GM12878 (cell line): Measurements from ENCODE around the gene TREH. TPM values are rescaled to one million over a fixed set of nuclear protein-coding genes. Genes with fewer than 3 reads are reported as not detected.
"Not testable (repeated sequence)": the region's sequence is repeated elsewhere in the genome, so short reads cannot be mapped to it uniquely, and the experiment has no call there.

Experiments used
- ATAC-seq: fragments of 200-7000 bp; cut with Tn5 transposase; 3 replicates; pipeline ENCODE4 v1.9.1; 2020; ENCODE audit warnings: mild to moderate bottlenecking, moderate library complexity
- BruUV-seq: library from RNA; stranded (reverse); fragments of 400-500 nt; replicated peaks from 2 replicates; lab custom pipeline; 2021; lab: Mats Ljungman, UMichigan
- CTCF ChIA-PET: fragments of 300-600 bp; sonication (Branson Sonifier 250); formaldehyde crosslinking; extraction: SDS; loops from one replicate; lab custom pipeline; 2021; ENCODE audit warnings: inconsistent platforms; lab: Yijun Ruan, JAX
- POLR2A ChIA-PET: fragments of 350-600 bp; formaldehyde crosslinking; extraction: SDS; loops from one replicate; lab custom pipeline; 2021; ENCODE audit warnings: inconsistent platforms; lab: Charles Lee
- RAD21 ChIA-PET: fragments of 300-600 bp; sonication (Branson Sonifier 250); formaldehyde crosslinking; loops from one replicate; lab custom pipeline; 2023; ENCODE audit warnings: antibody characterized with exemption; ENCODE audit not compliant: unreplicated experiment; lab: Charles Lee
- SMC1A ChIA-PET: fragments of 300-600 bp; sonication (Branson Sonifier 250); formaldehyde crosslinking; loops from one replicate; lab custom pipeline; 2023; ENCODE audit not compliant: unreplicated experiment, uncharacterized antibody; lab: Charles Lee
- DNase-seq: peaks from one replicate; pipeline ENCODE4 v3.0.0-alpha.2; 2011; ENCODE audit warnings: low read depth, low spot score
- FAIRE-seq: peaks from 3 replicates; lab custom pipeline; 2011; peaks lifted over from hg19 to GRCh38; lab: Jason Lieb, UNC
- H2AFZ ChIP-seq: 2 replicates; pipeline ENCODE4 v1.6.0; 2011; ENCODE audit warnings: low read depth, low read length, control low read depth; ENCODE audit not compliant: control insufficient read depth
- H3K27ac ChIP-seq: 2 replicates; pipeline ENCODE4 v1.5.1; 2011; ENCODE audit warnings: control low read depth; ENCODE audit not compliant: control insufficient read depth, insufficient read depth
- H3K27me3 ChIP-seq, 2 experiments: replicated peaks in 1 of 2; 2 replicates each; pipeline versions ENCODE4 v1.6.0 to v1.6.1; 2011; ENCODE audit warnings: low read length in 1 of 2; ENCODE audit not compliant: control insufficient read depth in 2 of 2, insufficient read depth in 2 of 2
- H3K36me3 ChIP-seq, 2 experiments: 2 replicates each; pipeline ENCODE4 v1.5.1; 2011; ENCODE audit warnings: low read length in 1 of 2; ENCODE audit not compliant: control insufficient read depth in 2 of 2, insufficient read depth in 2 of 2
- H3K4me1 ChIP-seq: 2 replicates; pipeline ENCODE4 v1.6.1; 2011; ENCODE audit warnings: mild to moderate bottlenecking, low read length, moderate library complexity, mixed read lengths; ENCODE audit not compliant: control insufficient read depth, insufficient read depth
- H3K4me2 ChIP-seq: 2 replicates; pipeline ENCODE4 v1.6.0; 2011; ENCODE audit warnings: control low read depth; ENCODE audit not compliant: control insufficient read depth, insufficient read depth
- H3K4me3 ChIP-seq: fragments of 200-600 bp; sonication (generic); 2 replicates; pipeline ENCODE4 v1.5.1; 2016
- H3K79me2 ChIP-seq: 2 replicates; pipeline ENCODE4 v1.6.0; 2011; ENCODE audit warnings: low read length; ENCODE audit not compliant: control insufficient read depth, insufficient read depth
- H3K9ac ChIP-seq: 2 replicates; pipeline ENCODE4 v1.8.0; 2011; ENCODE audit warnings: low read length, control low read depth, mixed read lengths; ENCODE audit not compliant: control insufficient read depth, insufficient read depth
- H3K9me3 ChIP-seq: replicated peaks from 3 replicates; pipeline ENCODE4 v1.5.1; 2011; ENCODE audit warnings: mild to moderate bottlenecking, low read length; ENCODE audit not compliant: control insufficient read depth, insufficient read depth
- H4K20me1 ChIP-seq: 2 replicates; pipeline ENCODE4 v1.6.0; 2011; ENCODE audit not compliant: control insufficient read depth, insufficient read depth
- CHD4 ChIP-seq: fragments of 200-600 bp; sonication (generic); IDR thresholded peaks from 2 replicates; pipeline ENCODE4 v1.6.1; 2016; ENCODE audit warnings: mild to moderate bottlenecking
- ZSCAN29 ChIP-seq: fragments of 450-650 bp; IDR thresholded peaks from 2 replicates; pipeline ENCODE4 v1.6.1; 2017; ENCODE audit warnings: mild to moderate bottlenecking, moderate library complexity
- WGBS: methylation state at CpG from one replicate; pipeline ENCODE4 v1.1.6; 2016; ENCODE audit warnings: low lambda C conversion rate; ENCODE audit not compliant: insufficient replicate concordance, insufficient coverage; ENCODE audit errors: missing lambda C conversion rate; 5-methylcytosine and 5-hydroxymethylcytosine counted together
- in situ Hi-C: fragments of 300-500 bp; cut with MboI; formaldehyde crosslinking; loops from 9 replicates; pipeline ENCODE4 v1.14.3; 2018; ENCODE audit warnings: mixed read lengths
- intact Hi-C: fragments of 100-400 bp; cut with micrococcal nuclease; formaldehyde crosslinking; loops from one replicate; pipeline ENCODE4 v1.14.2; 2022; ENCODE audit not compliant: unreplicated experiment
- polyA plus RNA-seq, 11 experiments: library from polyadenylated mRNA; depleted of rRNA in 4 of 11; unstranded in 6 of 11; stranded (reverse) in 5 of 11; fragments of >200 nt; fragmentation: Nextera tagmentation in 4 of 11; fragmentation: Illumina TruSeq in 1 of 11; extraction: Ambion mirVana in 4 of 11; extraction: Trizol in 1 of 11; gene quantifications; 1 replicate in 1 of 11; 2 replicates in 10 of 11; pipeline versions ENCODE4 v1.2.1 to v1.2.3, GENCODE V29; 2011 to 2016; ENCODE audit warnings: inconsistent platforms in 2 of 11, missing spikeins in 2 of 11, low read depth in 1 of 11
- total RNA-seq, 4 experiments: library from RNA; depleted of rRNA in 3 of 4; stranded (reverse); fragments of >200 nt in 3 of 4; fragmentation: Illumina TruSeq in 1 of 4; extraction: Trizol in 1 of 4; gene quantifications; 2 replicates each; pipeline versions ENCODE4 v1.2.1 to v1.2.3, GENCODE V29; 2013 to 2021
- TF ChIP-seq, protein P1 (sequence below): IDR thresholded peaks from 2 replicates; pipeline ENCODE4 v1.6.1; 2012; ENCODE audit warnings: improper control_type of control experiment, low read depth, low read length; ENCODE audit not compliant: insufficient replicate concordance
- TF ChIP-seq, protein P2 (sequence below): fragments of 450-650 bp; IDR thresholded peaks from 2 replicates; pipeline ENCODE4 v1.6.1; 2017; ENCODE audit warnings: borderline replicate concordance

Gene TREH
- total and polyA plus RNA-seq, 10 of the 15 experiments (the other 5 are each of a cell fraction or from before 2014, with no cell fraction given) = not detected

DNA sequence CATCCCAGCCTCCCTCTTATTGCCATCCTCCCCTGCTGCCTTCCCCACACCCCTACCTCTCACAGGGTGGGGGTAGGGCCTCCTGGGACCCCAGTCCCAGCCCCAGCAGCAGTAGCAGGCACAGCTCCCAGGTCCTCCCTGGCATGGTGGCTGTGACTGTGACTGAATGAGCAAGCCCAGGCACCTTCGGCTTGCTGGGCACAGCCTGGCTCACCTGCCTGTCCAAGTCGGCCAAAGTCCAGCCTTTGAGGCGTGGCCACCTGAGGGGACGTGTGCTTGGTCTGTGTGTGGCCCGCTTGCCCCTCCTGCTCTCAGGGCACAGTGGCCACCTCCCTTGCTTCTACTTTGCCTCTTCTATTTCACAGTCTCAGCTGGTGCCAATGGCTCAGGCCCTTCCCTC, at the start of gene TREH (continued):
- TF ChIP-seq, protein P1, sequence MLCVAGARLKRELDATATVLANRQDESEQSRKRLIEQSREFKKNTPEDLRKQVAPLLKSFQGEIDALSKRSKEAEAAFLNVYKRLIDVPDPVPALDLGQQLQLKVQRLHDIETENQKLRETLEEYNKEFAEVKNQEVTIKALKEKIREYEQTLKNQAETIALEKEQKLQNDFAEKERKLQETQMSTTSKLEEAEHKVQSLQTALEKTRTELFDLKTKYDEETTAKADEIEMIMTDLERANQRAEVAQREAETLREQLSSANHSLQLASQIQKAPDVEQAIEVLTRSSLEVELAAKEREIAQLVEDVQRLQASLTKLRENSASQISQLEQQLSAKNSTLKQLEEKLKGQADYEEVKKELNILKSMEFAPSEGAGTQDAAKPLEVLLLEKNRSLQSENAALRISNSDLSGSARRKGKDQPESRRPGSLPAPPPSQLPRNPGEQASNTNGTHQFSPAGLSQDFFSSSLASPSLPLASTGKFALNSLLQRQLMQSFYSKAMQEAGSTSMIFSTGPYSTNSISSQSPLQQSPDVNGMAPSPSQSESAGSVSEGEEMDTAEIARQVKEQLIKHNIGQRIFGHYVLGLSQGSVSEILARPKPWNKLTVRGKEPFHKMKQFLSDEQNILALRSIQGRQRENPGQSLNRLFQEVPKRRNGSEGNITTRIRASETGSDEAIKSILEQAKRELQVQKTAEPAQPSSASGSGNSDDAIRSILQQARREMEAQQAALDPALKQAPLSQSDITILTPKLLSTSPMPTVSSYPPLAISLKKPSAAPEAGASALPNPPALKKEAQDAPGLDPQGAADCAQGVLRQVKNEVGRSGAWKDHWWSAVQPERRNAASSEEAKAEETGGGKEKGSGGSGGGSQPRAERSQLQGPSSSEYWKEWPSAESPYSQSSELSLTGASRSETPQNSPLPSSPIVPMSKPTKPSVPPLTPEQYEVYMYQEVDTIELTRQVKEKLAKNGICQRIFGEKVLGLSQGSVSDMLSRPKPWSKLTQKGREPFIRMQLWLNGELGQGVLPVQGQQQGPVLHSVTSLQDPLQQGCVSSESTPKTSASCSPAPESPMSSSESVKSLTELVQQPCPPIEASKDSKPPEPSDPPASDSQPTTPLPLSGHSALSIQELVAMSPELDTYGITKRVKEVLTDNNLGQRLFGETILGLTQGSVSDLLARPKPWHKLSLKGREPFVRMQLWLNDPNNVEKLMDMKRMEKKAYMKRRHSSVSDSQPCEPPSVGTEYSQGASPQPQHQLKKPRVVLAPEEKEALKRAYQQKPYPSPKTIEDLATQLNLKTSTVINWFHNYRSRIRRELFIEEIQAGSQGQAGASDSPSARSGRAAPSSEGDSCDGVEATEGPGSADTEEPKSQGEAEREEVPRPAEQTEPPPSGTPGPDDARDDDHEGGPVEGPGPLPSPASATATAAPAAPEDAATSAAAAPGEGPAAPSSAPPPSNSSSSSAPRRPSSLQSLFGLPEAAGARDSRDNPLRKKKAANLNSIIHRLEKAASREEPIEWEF = no peak
- TF ChIP-seq, protein P2, sequence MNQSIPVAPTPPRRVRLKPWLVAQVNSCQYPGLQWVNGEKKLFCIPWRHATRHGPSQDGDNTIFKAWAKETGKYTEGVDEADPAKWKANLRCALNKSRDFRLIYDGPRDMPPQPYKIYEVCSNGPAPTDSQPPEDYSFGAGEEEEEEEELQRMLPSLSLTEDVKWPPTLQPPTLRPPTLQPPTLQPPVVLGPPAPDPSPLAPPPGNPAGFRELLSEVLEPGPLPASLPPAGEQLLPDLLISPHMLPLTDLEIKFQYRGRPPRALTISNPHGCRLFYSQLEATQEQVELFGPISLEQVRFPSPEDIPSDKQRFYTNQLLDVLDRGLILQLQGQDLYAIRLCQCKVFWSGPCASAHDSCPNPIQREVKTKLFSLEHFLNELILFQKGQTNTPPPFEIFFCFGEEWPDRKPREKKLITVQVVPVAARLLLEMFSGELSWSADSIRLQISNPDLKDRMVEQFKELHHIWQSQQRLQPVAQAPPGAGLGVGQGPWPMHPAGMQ = no peak
- no peak for TF ChIP-seq CHD4
- no peak for TF ChIP-seq ZSCAN29

DNA sequence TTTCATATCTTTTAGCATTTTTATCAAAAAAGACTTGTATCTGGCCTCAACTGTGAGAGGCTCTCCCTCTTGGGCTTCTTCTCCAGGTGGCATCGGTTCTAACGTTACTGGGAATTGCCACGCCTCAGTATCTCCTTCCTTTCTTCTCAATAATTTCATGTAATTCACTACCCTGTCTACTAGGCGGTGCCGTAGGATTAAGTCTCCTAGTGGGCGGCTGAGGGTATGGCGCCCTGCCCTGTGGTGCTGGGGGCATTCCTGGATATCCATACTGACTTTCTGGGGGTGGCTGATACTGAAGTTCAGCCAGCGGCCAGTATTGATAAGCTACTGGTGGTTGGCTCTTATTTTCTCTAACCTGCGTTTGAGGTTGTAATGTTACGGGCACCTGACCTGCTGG, 48.7 kb upstream of the TREH start:
- H3K4me2 ChIP-seq, H3K9me3 ChIP-seq, in situ Hi-C loops, H2AFZ ChIP-seq, H3K36me3 ChIP-seq, H4K20me1 ChIP-seq, ATAC-seq, FAIRE-seq, H3K4me1 ChIP-seq, H3K4me3 ChIP-seq, POLR2A ChIA-PET, H3K27ac ChIP-seq, CTCF ChIA-PET, H3K27me3 ChIP-seq, DNase-seq, intact Hi-C loops, H3K9ac ChIP-seq, SMC1A ChIA-PET, H3K79me2 ChIP-seq, BruUV-seq, RAD21 ChIA-PET: not testable (repeated sequence)
- WGBS = 61% methylated on average over 10 of the region's 10 CpGs

DNA sequence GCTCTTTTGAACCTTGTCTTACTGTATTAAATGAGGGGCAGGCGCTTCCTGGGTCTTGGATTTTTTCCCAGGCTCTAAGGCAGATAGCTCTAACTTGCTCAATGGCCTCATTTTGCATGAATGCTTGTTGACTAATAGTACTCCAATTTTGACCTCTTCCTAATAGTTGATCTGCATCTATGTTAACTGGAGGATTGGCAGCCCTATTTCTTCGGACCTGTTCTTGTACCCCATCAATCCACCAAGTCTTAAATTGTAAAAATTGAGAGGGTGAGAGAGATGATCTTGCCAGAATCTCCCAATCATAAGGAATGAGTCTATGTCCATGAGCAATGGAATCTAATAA, 48.2 kb upstream of the TREH start:
- in situ Hi-C loops, POLR2A ChIA-PET, SMC1A ChIA-PET, H3K9me3 ChIP-seq, H3K36me3 ChIP-seq, H3K27me3 ChIP-seq, H3K9ac ChIP-seq, H3K79me2 ChIP-seq, H3K4me1 ChIP-seq, FAIRE-seq, H2AFZ ChIP-seq, H4K20me1 ChIP-seq, BruUV-seq, CTCF ChIA-PET, DNase-seq, intact Hi-C loops, RAD21 ChIA-PET, H3K4me2 ChIP-seq, H3K27ac ChIP-seq, H3K4me3 ChIP-seq, ATAC-seq: not testable (repeated sequence)
- WGBS = 27% methylated on average over 2 of the region's 2 CpGs
